Ramos (cell line): ENCODE results near the gene ESYT2.

ENCODE experiments used
- in situ Hi-C: fragments of 300-500 bp; cut with MboI; formaldehyde crosslinking; loops from one replicate; pipeline ENCODE4 v1.14.3; 2022; ENCODE audit warnings: low sequenced_read_pairs; ENCODE audit not compliant: unreplicated experiment

Gene ESYT2

GRCh38 chr7:158827411-158828132, 1.7 kb downstream of the ESYT2 start:
- in situ Hi-C loops, result no loop called here

GRCh38 chr7:158825628-158826289, 3.5 kb downstream of the ESYT2 start:
- in situ Hi-C loops, result no loop called here

- in situ Hi-C loops, result no loop called here
Observed at GRCh38 chr7:158824028-158824427, 5.3 kb downstream of the ESYT2 start.

- in situ Hi-C loops, result no loop called here
Observed at GRCh38 chr7:158821171-158822031, 7.9 kb downstream of the ESYT2 start.

- in situ Hi-C loops, result no loop called here
Observed at GRCh38 chr7:158820656-158821055, 8.7 kb downstream of the ESYT2 start.

GRCh38 chr7:158819571-158820203, 9.6 kb downstream of the ESYT2 start:
- in situ Hi-C loops, result no loop called here

GRCh38 chr7:158818325-158819213, 10.7 kb downstream of the ESYT2 start:
- in situ Hi-C loops, result no loop called here

GRCh38 chr7:158816995-158817394, 12.3 kb downstream of the ESYT2 start:
- in situ Hi-C loops, result no loop called here

GRCh38 chr7:158816271-158816670, 13.0 kb downstream of the ESYT2 start:
- in situ Hi-C loops, result no loop called here

GRCh38 chr7:158815800-158816128, 13.5 kb downstream of the ESYT2 start:
- in situ Hi-C loops, result no loop called here

GRCh38 chr7:158815083-158815799, 14.1 kb downstream of the ESYT2 start:
- in situ Hi-C loops, result no loop called here

GRCh38 chr7:158814637-158815036, 14.7 kb downstream of the ESYT2 start:
- in situ Hi-C loops, result no loop called here

- in situ Hi-C loops, result no loop called here
Observed at GRCh38 chr7:158812684-158813083, 16.6 kb downstream of the ESYT2 start.

GRCh38 chr7:158811894-158812293, 17.4 kb downstream of the ESYT2 start:
- in situ Hi-C loops, result no loop called here

GRCh38 chr7:158811461-158811860, 17.8 kb downstream of the ESYT2 start:
- in situ Hi-C loops, result no loop called here

- in situ Hi-C loops, result no loop called here
Observed at GRCh38 chr7:158810846-158811245, 18.5 kb downstream of the ESYT2 start.

- in situ Hi-C loops, result no loop called here
Observed at GRCh38 chr7:158809596-158809995, 19.7 kb downstream of the ESYT2 start.

GRCh38 chr7:158808126-158808525, 21.2 kb downstream of the ESYT2 start:
- in situ Hi-C loops, result no loop called here

GRCh38 chr7:158805937-158806336, 23.4 kb downstream of the ESYT2 start:
- in situ Hi-C loops, result no loop called here
